Measurements from ENCODE around the gene MRPL12.
A peak's percentile ranks its signal among the peaks of the same experiment; 100 is the strongest.

The MRPL12 gene

GRCh38 chr17:81707725-81708646, 4.8 kb downstream of the MRPL12 start:
- peaks cover 0 to 44% (median 16%) of the 10 kb centered on the region in 4 experiments for H3K36me3 ChIP-seq (ENCODE audit: control insufficient read depth in 4 of 4, insufficient read depth in 4 of 4, low read length in 3 of 4)
- H3K4me1 ChIP-seq (ENCODE audit: control extremely low read depth in 1 of 4, control insufficient read depth in 4 of 4, insufficient read depth in 4 of 4, low read length in 3 of 4) = peaks cover 0 to 42% (median 40%) of the 10 kb centered on the region in 4 experiments
- no peaks in the 10 kb centered on the region for H3K9me3 ChIP-seq (ENCODE audit: control extremely low read depth in 1 of 5, control insufficient read depth in 4 of 5, insufficient read depth in 2 of 5, low read depth in 1 of 5, low read length in 4 of 5)
- DNase-seq = no peak
- H3K4me3 ChIP-seq (ENCODE audit: control insufficient read depth in 1 of 7, extremely low read depth in 1 of 7, insufficient read depth in 4 of 7, low read depth in 2 of 7, low read length in 6 of 7) = no peak overlapping the region
- ChIA-PET POLR2A (no interaction called here), CTCF (interaction anchor here (1.7 kb wide), 1 partner anchor 31 kb away, joined by 3 read pairs; no protein-coding TSS in a partner anchor)
- WGBS (ENCODE audit: insufficient coverage) = 95% methylated on average over 24 of the region's 25 CpGs
- no peak overlapping the region for H3K27ac ChIP-seq (ENCODE audit: insufficient read depth in 1 of 2, low read depth in 1 of 2, low read length in 2 of 2, poor library complexity in 1 of 2, severe bottlenecking in 2 of 2)
- H3K27me3 ChIP-seq (replicated peaks in 2 of 5; ENCODE audit: control insufficient read depth in 4 of 5, insufficient read depth in 5 of 5, low read length in 4 of 5) = no peaks in the 10 kb centered on the region

GRCh38 chr17:81708739-81709185, 5.6 kb downstream of the MRPL12 start:
- ChIA-PET POLR2A (no interaction called here), CTCF (interaction anchor here (0.6 kb wide), 2 partner anchors 27 to 97 kb away, joined by 3 read pairs; no protein-coding TSS in a partner anchor)

GRCh38 chr17:81710514-81711308, 7.5 kb downstream of the MRPL12 start:
- Histone ChIP-seq H3K36me3 (ENCODE audit: control insufficient read depth in 4 of 4, insufficient read depth in 4 of 4, low read length in 3 of 4) (peaks cover 0 to 39% (median 14%) of the 10 kb centered on the region in 4 experiments), H3K4me3 (ENCODE audit: control insufficient read depth in 1 of 7, extremely low read depth in 1 of 7, insufficient read depth in 4 of 7, low read depth in 2 of 7, low read length in 6 of 7) (peak overlapping the region in 6 of 7 experiments; percentile 6 to 66 (median 32))

More at GRCh38 chr17:81708739-81709185, 5.6 kb downstream of the MRPL12 start:
- no peaks in the 10 kb centered on the region for H3K9me3 ChIP-seq (ENCODE audit: control extremely low read depth in 1 of 5, control insufficient read depth in 4 of 5, insufficient read depth in 2 of 5, low read depth in 1 of 5, low read length in 4 of 5)
- no peak for DNase-seq
- 97% methylated on average over 17 of the region's 17 CpGs for WGBS (ENCODE audit: insufficient coverage)
- peaks cover 0 to 44% (median 16%) of the 10 kb centered on the region in 4 experiments for H3K36me3 ChIP-seq (ENCODE audit: control insufficient read depth in 4 of 4, insufficient read depth in 4 of 4, low read length in 3 of 4)
- no peaks in the 10 kb centered on the region for H3K27me3 ChIP-seq (replicated peaks in 2 of 5; ENCODE audit: control insufficient read depth in 4 of 5, insufficient read depth in 5 of 5, low read length in 4 of 5)
- no peak overlapping the region for H3K27ac ChIP-seq (ENCODE audit: insufficient read depth in 1 of 2, low read depth in 1 of 2, low read length in 2 of 2, poor library complexity in 1 of 2, severe bottlenecking in 2 of 2)
- H3K4me1 ChIP-seq (ENCODE audit: control extremely low read depth in 1 of 4, control insufficient read depth in 4 of 4, insufficient read depth in 4 of 4, low read length in 3 of 4) = peaks cover 0 to 46% (median 44%) of the 10 kb centered on the region in 4 experiments
- no peak overlapping the region for H3K4me3 ChIP-seq (ENCODE audit: control insufficient read depth in 1 of 7, extremely low read depth in 1 of 7, insufficient read depth in 4 of 7, low read depth in 2 of 7, low read length in 6 of 7)

DNA sequence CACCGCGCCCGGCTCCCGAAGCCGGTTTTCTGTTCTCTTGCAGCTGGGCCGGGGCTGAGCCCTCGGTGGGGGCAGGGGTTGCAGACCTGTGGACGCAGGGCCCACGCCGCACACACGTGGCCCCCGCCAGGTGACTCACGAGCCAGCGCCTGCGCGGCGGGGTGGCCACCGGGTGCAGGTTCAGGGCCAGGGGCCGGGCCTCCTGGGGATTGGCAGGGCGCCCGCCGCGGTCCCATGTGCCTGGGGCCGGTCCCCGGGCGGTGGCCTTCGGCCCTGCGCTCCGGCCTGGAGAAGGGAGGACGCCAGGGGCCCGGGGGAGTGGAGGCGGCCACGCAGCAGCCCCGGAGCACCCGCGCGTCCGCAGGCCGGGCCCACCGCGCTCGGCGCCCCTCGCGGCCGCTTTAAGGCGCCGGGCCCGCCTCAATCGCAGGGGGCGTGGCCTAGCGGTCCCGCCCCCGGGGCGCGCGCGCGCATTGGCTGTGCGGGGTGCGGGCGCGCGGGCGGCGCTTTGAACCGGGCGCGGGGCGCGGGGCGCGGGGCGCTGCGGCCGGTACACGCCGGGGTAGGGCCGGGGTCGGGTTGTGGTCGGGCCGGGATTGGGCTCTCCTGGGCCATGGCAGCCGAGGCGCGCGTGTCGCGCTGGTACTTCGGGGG, 8.8 kb downstream of the MRPL12 start, which contains the start of gene SLC25A10:
Gene SLC25A10, plus strand, starts transcription at position 471 of the 654 bp plus-strand sequence. Its CDS starts 143 bp downstream, at position 614.
- H3K4me1 ChIP-seq (ENCODE audit: control extremely low read depth in 1 of 4, control insufficient read depth in 4 of 4, insufficient read depth in 4 of 4, low read length in 3 of 4) = peaks cover 0 to 43% (median 34%) of the 10 kb centered on the region in 4 experiments

More at GRCh38 chr17:81710514-81711308, 7.5 kb downstream of the MRPL12 start:
- no peaks in the 10 kb centered on the region for H3K9me3 ChIP-seq (ENCODE audit: control extremely low read depth in 1 of 5, control insufficient read depth in 4 of 5, insufficient read depth in 2 of 5, low read depth in 1 of 5, low read length in 4 of 5)
- ChIA-PET CTCF (interaction anchor here (1.2 kb wide), 1 partner anchor 109 kb away, joined by 3 read pairs; no protein-coding TSS in a partner anchor), POLR2A (no interaction called here)
- 11% methylated on average over 29 of the region's 29 CpGs for WGBS (ENCODE audit: insufficient coverage)
- no peak overlapping the region for H3K27ac ChIP-seq (ENCODE audit: insufficient read depth in 1 of 2, low read depth in 1 of 2, low read length in 2 of 2, poor library complexity in 1 of 2, severe bottlenecking in 2 of 2)
- peaks cover 0 to 43% (median 34%) of the 10 kb centered on the region in 4 experiments for H3K4me1 ChIP-seq (ENCODE audit: control extremely low read depth in 1 of 4, control insufficient read depth in 4 of 4, insufficient read depth in 4 of 4, low read length in 3 of 4)
- no peaks in the 10 kb centered on the region for H3K27me3 ChIP-seq (replicated peaks in 2 of 5; ENCODE audit: control insufficient read depth in 4 of 5, insufficient read depth in 5 of 5, low read length in 4 of 5)
- peak in 2 of 3 donors; percentile 45 to 54 for DNase-seq

DNA sequence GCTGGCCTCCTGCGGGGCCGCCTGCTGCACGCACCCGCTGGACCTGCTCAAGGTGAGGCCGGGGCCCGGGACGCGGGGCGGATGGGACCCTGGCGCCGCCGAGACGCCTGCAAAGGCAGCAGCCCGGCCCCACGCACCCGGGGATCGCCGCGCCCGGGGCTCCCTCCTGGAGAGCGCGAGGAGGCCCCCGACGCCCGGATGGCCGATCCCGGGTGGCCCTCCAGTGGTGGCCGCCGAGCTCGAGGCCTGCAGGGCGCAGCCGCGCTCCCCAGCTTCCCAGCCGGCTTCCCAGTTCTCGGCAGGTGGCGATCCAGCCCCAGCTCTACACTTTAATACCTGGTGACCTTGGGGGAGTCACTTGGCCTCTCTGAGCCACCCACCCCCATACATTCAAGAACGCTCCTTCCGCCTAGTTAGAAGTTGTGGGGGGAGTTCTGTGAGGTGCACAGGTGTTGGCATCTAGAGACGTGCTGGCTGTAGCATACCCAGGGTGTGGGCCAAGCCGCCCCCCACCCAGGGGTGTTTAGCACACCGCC, 9.4 kb downstream of the MRPL12 start:
- CTCF ChIA-PET = interaction anchor here (0.7 to 1.2 kb wide), 3 partner anchors 9 to 42 kb away, joined by 3 to 8 read pairs (median 3); no protein-coding TSS in a partner anchor
- 3% methylated on average over 35 of the region's 41 CpGs for WGBS (ENCODE audit: insufficient coverage)

More for the DNA sequence above, 8.8 kb downstream of the MRPL12 start, which contains the start of gene SLC25A10:
- peak within 1 kb of the TSS; percentile 34 to 74 (median 60) for H3K4me3 ChIP-seq (ENCODE audit: control insufficient read depth in 1 of 7, extremely low read depth in 1 of 7, insufficient read depth in 4 of 7, low read depth in 2 of 7, low read length in 6 of 7)
- H3K9me3 ChIP-seq (ENCODE audit: control extremely low read depth in 1 of 5, control insufficient read depth in 4 of 5, insufficient read depth in 2 of 5, low read depth in 1 of 5, low read length in 4 of 5) = no peaks in the 10 kb centered on the region
- H3K27me3 ChIP-seq (replicated peaks in 2 of 5; ENCODE audit: control insufficient read depth in 4 of 5, insufficient read depth in 5 of 5, low read length in 4 of 5) = no peaks in the 10 kb centered on the region
- ChIA-PET POLR2A (no interaction called here), CTCF (no interaction called here)
- peaks cover 0 to 33% (median 7%) of the 10 kb centered on the region in 4 experiments for H3K36me3 ChIP-seq (ENCODE audit: control insufficient read depth in 4 of 4, insufficient read depth in 4 of 4, low read length in 3 of 4)
- H3K27ac ChIP-seq (ENCODE audit: insufficient read depth in 1 of 2, low read depth in 1 of 2, low read length in 2 of 2, poor library complexity in 1 of 2, severe bottlenecking in 2 of 2) = peak within 1 kb of the TSS in 1 of 2 experiments; percentile 14
- WGBS (ENCODE audit: insufficient coverage) = under 1% methylated on average over 77 of the region's 89 CpGs
- DNase-seq = peak; percentile 61 to 90 (median 84)

GRCh38 chr17:81713004-81713555, 9.9 kb downstream of the MRPL12 start:
- ChIA-PET CTCF (interaction anchor here (0.7 to 1.2 kb wide), 3 partner anchors 8 to 42 kb away, joined by 3 to 8 read pairs (median 3); no protein-coding TSS in a partner anchor), POLR2A (no interaction called here)
- Histone ChIP-seq H3K27ac (ENCODE audit: insufficient read depth in 1 of 2, low read depth in 1 of 2, low read length in 2 of 2, poor library complexity in 1 of 2, severe bottlenecking in 2 of 2) (peak overlapping the region in 1 of 2 experiments; percentile 14), H3K36me3 (ENCODE audit: control insufficient read depth in 4 of 4, insufficient read depth in 4 of 4, low read length in 3 of 4) (peaks cover 0 to 31% (median 4%) of the 10 kb centered on the region in 4 experiments), H3K4me3 (ENCODE audit: control insufficient read depth in 1 of 7, extremely low read depth in 1 of 7, insufficient read depth in 4 of 7, low read depth in 2 of 7, low read length in 6 of 7) (peak overlapping the region in 4 of 7 experiments; percentile 60 to 74 (median 72)), H3K9me3 (ENCODE audit: control extremely low read depth in 1 of 5, control insufficient read depth in 4 of 5, insufficient read depth in 2 of 5, low read depth in 1 of 5, low read length in 4 of 5) (no peaks in the 10 kb centered on the region), H3K4me1 (ENCODE audit: control extremely low read depth in 1 of 4, control insufficient read depth in 4 of 4, insufficient read depth in 4 of 4, low read length in 3 of 4) (peaks cover 0 to 43% (median 34%) of the 10 kb centered on the region in 4 experiments), H3K27me3 (replicated peaks in 2 of 5; ENCODE audit: control insufficient read depth in 4 of 5, insufficient read depth in 5 of 5, low read length in 4 of 5) (no peaks in the 10 kb centered on the region)
- 74% methylated on average over 18 of the region's 18 CpGs for WGBS (ENCODE audit: insufficient coverage)
- DNase-seq = no peak

More for the DNA sequence above, 9.4 kb downstream of the MRPL12 start:
- Histone ChIP-seq H3K4me1 (ENCODE audit: control extremely low read depth in 1 of 4, control insufficient read depth in 4 of 4, insufficient read depth in 4 of 4, low read length in 3 of 4) (peaks cover 0 to 43% (median 34%) of the 10 kb centered on the region in 4 experiments), H3K4me3 (ENCODE audit: control insufficient read depth in 1 of 7, extremely low read depth in 1 of 7, insufficient read depth in 4 of 7, low read depth in 2 of 7, low read length in 6 of 7) (peak overlapping the region; percentile 34 to 74 (median 60)), H3K9me3 (ENCODE audit: control extremely low read depth in 1 of 5, control insufficient read depth in 4 of 5, insufficient read depth in 2 of 5, low read depth in 1 of 5, low read length in 4 of 5) (no peaks in the 10 kb centered on the region), H3K27ac (ENCODE audit: insufficient read depth in 1 of 2, low read depth in 1 of 2, low read length in 2 of 2, poor library complexity in 1 of 2, severe bottlenecking in 2 of 2) (peak overlapping the region in 1 of 2 experiments; percentile 14), H3K36me3 (ENCODE audit: control insufficient read depth in 4 of 4, insufficient read depth in 4 of 4, low read length in 3 of 4) (peaks cover 0 to 33% (median 4%) of the 10 kb centered on the region in 4 experiments), H3K27me3 (replicated peaks in 2 of 5; ENCODE audit: control insufficient read depth in 4 of 5, insufficient read depth in 5 of 5, low read length in 4 of 5) (no peaks in the 10 kb centered on the region)
- no peak for DNase-seq
- POLR2A ChIA-PET = no interaction called here

Measured in common myeloid progenitor, CD34-positive (primary cell).